GM19468 (cell line): ENCODE results near the gene PLP2.
A peak's percentile ranks its signal among the peaks of the same experiment; 100 is the strongest.
"Not testable (repeated sequence)": the region's sequence is repeated elsewhere in the genome, so short reads cannot be mapped to it uniquely, and the experiment has no call there.

ENCODE experiments used
- ATAC-seq: cut with Tn5 transposase; IDR thresholded peaks from one replicate; pipeline ENCODE4 v1.9.1; 2021; ENCODE audit warnings: mild to moderate bottlenecking, moderate library complexity, moderate number of reproducible peaks; ENCODE audit not compliant: unreplicated experiment; ENCODE audit errors: extremely low read depth

The PLP2 gene

DNA sequence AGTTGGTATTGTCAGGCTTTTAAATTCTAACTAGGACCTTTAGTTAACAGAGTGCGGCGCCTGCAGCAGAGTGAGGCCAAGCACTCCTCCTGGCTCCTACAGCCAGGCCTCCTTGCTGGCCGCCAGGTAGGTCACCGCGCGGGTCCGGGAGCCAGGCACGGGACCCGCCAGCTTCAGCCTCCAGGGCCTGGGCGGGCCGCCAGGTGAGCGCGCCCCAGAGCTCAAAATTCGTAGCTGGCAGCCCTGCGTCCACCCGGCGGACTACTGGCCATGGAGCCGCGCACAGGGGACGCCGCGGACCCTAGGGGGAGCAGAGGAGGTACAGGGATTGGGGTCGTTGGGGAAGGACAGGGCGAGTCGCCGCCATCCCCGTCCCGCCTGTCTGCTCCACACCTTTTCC lies 9.1 kb upstream of the PLP2 start, which contains the start of gene MAGIX:
MAGIX (plus strand) TSS at position 139 of the 400 bp plus-strand sequence; CDS start at position 271, 132 bp downstream.
- ATAC-seq = no peak

DNA sequence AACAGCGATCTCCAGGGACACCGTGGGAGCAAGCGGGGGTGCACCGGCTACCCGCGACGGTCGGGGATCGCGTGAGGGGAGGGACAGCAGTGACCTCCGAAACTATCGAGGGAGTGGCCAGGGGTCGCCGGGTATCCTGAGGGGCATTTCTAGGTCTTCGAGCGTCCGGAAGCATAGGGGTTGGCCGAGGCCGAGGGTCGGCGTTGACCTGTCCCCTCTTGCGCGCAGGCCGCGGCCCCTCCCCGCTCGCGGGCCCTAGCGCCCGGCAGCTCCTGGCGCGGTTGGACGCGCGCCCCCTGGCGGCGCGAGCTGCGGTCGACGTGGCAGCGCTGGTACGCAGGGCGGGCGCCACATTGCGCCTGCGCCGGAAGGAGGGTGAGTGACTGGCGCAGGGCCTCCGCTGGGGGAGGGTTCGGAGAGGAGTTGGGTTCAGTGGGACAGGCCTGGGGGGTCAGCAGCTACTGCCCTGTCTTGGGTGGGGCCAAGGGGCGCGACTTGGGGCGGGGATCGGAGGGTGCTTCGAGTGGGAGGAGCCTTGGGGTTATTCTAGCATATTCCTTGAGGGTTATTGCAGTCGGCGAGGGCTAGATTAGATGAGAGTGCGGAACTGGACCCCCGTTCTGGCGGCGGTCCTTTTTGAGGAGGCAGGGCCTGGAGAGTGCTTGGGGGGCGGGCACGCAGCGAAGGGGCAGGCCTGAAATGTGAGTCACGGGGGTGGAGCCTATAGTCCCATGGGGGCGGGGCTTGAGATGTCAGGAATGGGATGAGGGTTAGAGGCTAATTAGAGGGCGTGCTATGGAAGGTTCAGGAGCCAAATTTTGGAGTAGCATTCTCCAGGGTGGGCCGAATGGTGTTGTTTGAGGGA lies 7.9 kb upstream of the PLP2 start:
- ATAC-seq = peak; percentile 51

DNA sequence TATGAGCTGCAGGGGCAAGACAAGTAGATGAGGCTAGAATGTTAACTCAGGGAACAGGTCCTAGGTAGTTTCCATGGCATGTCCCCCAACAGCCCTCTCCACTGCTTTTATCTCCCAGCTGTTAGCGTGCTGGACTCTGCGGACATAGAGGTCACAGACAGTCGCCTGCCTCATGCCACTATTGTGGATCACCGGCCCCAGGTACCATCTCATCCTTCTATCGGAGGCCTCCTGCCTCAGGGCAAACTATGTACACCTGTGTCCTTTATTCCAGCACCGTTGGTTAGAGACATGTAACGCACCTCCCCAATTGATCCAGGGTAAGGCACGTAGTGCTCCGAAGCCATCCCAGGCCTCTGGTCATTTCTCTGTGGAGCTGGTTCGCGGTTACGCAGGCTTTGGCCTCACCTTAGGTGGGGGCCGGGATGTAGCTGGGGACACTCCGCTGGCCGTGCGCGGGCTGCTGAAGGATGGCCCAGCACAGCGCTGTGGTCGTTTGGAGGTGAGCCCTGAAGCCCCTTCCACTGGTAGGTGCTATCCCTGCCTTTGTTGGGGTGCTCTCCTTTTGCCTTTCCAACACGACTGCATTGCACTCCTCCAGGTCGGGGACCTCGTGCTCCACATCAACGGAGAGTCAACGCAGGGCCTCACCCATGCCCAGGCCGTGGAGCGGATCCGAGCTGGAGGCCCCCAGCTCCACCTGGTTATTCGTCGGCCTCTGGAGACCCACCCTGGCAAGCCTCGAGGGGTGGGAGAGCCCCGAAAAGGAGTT lies 6.9 kb upstream of the PLP2 start:
- no peak for ATAC-seq

- no peak for ATAC-seq
Observed at GRCh38 chrX:49165901-49166881, 5.5 kb upstream of the PLP2 start.

GRCh38 chrX:49166914-49167739 lies 4.6 kb upstream of the PLP2 start:
- no peak for ATAC-seq

GRCh38 chrX:49167740-49168108 lies 4.0 kb upstream of the PLP2 start:
- no peak for ATAC-seq

DNA sequence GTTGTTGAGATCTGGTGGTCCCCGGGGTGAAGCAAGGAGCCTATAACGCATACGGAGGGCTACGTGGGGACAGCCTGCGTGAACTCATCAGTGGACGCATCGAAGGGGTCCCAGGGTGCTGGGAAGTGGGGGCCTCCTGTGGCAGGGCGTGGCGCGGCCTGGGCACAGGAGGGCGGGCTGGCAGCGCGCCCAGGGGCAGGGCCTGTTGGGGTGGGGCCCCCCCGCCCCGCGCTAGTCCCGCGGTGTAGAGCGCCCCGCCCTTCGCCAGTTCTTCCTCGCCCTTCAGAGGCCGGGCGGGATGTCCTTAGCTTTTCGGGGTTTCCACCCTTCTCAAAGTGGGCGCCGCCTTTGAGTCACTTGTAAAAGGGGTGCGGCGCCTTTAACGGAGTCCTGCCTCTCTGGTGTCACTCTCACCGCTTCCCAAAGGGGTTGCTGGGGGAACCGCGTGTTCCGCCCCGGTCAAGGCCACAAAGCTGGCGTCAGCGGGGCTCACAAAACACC lies 632 bp downstream of the PLP2 start:
- peak; percentile 42 for ATAC-seq

DNA sequence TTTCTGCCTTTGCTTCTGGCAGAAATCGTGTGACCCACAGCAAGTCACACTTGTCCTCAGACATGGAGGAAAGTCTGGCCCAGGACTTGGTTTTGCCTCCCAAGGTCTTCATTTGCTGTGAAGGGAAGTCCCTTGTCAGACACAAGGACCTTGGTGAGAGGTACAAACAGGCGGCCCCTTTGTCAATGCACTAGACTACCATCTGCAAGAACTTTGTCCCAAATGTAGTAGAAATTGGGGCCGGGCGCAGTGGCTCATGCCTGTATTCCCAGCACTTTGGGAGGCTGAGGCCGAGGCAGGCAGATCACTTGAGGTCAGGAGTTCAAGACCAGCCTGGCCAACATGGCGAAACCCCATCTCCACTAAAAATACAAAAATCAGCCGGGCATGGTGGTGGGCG lies 1.8 kb downstream of the PLP2 start:
- ATAC-seq = not testable (repeated sequence)

GRCh38 chrX:49174723-49175122 lies 3.0 kb downstream of the PLP2 start:
- no peak for ATAC-seq

DNA sequence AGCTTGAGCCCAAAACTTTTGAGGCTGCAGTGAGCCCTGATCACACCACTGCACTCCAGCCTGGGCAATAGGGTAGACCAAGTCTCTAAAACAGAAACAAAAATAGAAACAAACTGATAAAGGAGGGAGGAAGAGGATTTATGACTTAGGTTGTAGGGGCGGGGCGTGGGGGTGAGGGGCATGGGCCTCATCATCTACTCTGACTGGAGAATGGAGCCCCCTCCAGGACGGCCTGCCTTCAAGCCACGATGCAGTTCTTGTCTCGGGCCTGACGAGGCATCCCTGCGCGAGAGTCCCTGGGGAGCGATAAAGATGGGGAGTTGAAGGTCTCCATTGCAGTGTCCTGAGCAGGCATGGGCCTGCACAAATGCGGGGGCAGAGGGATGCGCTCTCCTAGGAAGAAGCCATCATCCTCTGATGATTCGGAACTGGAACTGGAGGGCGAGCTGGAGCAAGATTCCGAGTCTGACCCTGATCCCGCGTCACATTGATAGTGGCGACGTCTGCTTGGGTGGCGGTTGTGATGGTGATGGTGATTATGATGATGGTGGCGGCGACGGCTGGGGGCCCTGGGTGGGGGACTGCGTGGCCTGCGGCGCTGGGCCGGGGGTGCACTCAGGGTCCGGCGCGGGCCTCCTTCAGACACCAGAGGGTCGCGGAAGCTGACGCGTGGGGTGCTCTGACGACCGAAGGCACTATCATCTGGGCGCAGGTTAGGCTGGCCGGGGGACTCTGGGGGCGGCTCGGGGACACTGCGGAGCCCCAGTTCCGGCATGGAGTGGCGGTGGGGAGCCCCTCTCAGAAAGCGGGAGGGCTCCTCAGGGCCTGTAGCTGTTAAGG lies 4.0 kb downstream of the PLP2 start:
- no peak for ATAC-seq

GRCh38 chrX:49176421-49177326 lies 5.0 kb downstream of the PLP2 start:
- no peak for ATAC-seq

DNA sequence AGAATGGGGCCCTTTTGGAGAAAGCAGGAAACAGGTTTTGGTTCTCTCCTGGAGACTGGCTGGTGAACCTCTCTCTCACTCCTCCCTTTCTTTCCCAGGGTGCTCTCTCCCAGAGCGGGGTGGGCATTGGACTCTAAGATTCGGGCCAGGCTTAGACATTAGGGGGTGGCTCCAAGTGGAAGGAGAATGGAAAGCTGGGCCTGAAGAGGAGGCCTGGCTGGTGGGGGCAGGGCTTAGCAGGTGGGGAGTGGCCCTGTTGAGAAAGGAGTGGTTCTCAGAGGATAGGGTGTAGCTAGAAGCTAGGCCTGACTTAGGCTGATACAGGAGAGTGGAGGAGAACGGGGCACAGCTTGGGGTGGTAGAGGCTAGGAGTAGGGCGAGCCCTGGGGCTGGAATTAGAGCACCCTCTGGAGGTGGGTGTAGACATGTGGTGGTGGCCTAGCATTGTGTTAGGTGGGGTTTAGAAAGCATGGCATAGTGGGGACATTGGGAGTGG lies 5.7 kb downstream of the PLP2 start:
- ATAC-seq = no peak

DNA sequence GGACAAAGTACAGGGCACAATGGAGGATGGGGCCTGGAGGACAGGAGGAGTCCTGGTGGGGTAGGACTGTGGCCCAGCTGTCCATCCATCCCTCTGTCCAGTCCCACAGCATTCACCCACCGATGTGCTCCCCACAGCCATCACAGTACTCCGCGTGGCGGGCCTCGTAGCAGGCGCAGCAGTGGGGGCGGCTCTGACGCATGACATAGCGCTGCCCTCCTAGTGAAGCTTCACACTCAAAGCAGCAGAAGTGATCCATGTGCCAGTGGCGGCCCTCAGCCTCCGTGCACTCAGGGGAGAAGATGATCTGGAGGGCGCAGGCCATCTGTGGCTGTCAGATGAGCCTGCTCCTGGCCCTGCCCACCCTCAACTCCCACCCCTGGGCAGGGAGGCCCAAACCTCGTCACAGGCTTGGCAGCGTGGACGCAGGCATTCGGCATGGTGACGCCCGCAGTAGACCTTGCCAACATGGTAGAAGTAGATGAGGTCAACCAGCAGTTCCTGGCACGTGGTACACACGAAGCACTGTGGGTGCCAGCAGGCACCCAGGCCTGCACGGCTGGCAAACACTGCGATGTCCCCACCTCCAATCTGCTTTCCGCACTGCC lies 6.3 kb downstream of the PLP2 start:
- ATAC-seq = no peak

DNA sequence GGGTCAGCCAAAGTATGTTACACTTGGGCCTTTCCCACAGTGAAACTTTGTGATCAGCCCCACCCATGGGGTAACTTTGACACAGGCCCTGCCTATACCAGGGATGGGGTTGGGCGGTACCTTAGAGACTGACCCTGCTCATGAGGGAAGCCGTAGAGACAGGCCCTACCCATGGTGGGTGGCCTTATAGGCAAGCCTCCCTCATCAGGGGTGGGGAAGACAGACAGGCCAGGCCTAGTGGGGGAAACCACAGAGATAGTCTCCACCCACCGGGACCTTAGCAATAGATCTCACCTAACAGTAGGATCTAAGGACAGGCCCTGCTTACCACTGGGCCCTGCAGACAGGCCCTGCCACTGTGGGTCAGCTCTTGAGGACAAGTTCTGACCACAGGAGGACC lies 6.8 kb downstream of the PLP2 start:
- ATAC-seq = no peak

- no peak for ATAC-seq
Observed at GRCh38 chrX:49179358-49179757, 7.7 kb downstream of the PLP2 start.

DNA sequence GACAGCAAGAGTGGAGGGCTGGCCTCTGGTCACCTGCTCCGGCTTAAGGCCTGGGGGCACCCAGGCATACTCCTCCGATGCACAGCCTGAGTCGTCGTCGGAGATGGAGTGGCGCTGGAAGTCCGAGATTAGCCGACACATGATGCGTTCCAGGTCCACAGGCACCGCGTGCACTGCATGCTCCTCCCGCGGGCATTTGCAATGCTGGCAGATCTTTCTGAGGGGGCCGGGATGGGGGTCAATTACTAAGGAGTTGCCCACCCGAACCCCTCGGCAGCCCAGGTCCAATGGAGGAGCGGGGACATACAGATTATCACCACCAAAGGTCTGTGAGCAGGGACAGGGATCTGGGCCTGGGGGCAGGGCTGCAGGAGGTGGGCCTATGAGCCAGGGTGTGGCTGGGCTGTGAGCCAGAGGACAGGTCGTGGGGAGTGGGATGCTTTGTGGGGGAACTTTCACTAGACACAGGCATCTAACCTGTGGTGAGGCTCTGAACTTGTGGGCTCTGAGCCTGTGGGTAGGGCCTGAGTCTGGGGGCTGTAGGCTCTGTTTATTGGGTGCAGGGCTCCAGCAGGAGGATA lies 12.1 kb downstream of the PLP2 start:
- ATAC-seq = no peak
